GM12892 (cell line): ENCODE data around the gene OR4F15.

Source experiments
- POLR2A ChIP-seq: IDR thresholded peaks from 2 replicates; pipeline ENCODE4 v1.6.1; 2011; ENCODE audit warnings: low read depth, low read length, control low read depth
- POLR2AphosphoS5 ChIP-seq: IDR thresholded peaks from 2 replicates; pipeline ENCODE4 v1.6.1; 2011; ENCODE audit warnings: low read depth, low read length, control low read depth
- TAF1 ChIP-seq: IDR thresholded peaks from 2 replicates; pipeline ENCODE4 v1.6.1; 2011; ENCODE audit warnings: low read depth, mild to moderate bottlenecking, control low read depth, low read length, borderline replicate concordance

GRCh38 chr15:101811902-101812301, at the start of gene OR4F15:
- TF ChIP-seq POLR2A, result no peak
- TF ChIP-seq POLR2AphosphoS5, result no peak
- TF ChIP-seq TAF1, result no peak
